K562 (cell line): Measurements from ENCODE around the gene VEGFB. TPM values are rescaled to one million over a fixed set of nuclear protein-coding genes. Genes with fewer than 3 reads are reported as not detected.

Source experiments
- DDX20 ChIP-seq: fragments of 450-650 bp; IDR thresholded peaks from 2 replicates; pipeline ENCODE4 v1.6.1; 2016; ENCODE audit warnings: missing genetic modification characterization, low read depth, mild to moderate bottlenecking, missing compliant biosample characterization, moderate library complexity
- ESRRB ChIP-seq: fragments of 250-450 bp; sonication (Bioruptor Pico); IDR thresholded peaks from 2 replicates; pipeline ENCODE4 v1.5.0; 2020; ENCODE audit warnings: mild to moderate bottlenecking, moderate library complexity, borderline replicate concordance
- ETV1 ChIP-seq: fragments of 450-650 bp; conservative IDR thresholded peaks from 2 replicates; pipeline ENCODE4 v1.6.1; 2016; ENCODE audit warnings: missing genetic modification characterization, control low read depth, low read depth, missing compliant biosample characterization
- FIP1L1 ChIP-seq: fragments of 200-400 bp; formaldehyde crosslinking; IDR thresholded peaks from 2 replicates; pipeline ENCODE4 v1.6.1; 2018; ENCODE audit warnings: mild to moderate bottlenecking, low read depth, low read length; ENCODE audit not compliant: poor library complexity, severe bottlenecking
- IRF2 ChIP-seq: sonication (generic); formaldehyde crosslinking; IDR thresholded peaks from 2 replicates; pipeline ENCODE4 v1.8.1; 2022; ENCODE audit warnings: mild to moderate bottlenecking, missing genetic modification reagents
- KDM2B ChIP-seq: fragments of 250-450 bp; sonication (Bioruptor Pico); IDR thresholded peaks from 2 replicates; pipeline ENCODE4 v1.8.0; 2021; ENCODE audit warnings: mild to moderate bottlenecking, moderate library complexity
- KLF1 ChIP-seq: fragments of 450-650 bp; IDR thresholded peaks from 2 replicates; pipeline ENCODE4 v1.6.1; 2016; ENCODE audit warnings: missing genetic modification characterization, missing compliant biosample characterization
- NELFE ChIP-seq: IDR thresholded peaks from 2 replicates; pipeline ENCODE4 v1.6.1; 2011; ENCODE audit warnings: mild to moderate bottlenecking; ENCODE audit not compliant: insufficient read depth, insufficient read length
- PHF8 ChIP-seq: fragments of 200-600 bp; sonication (generic); IDR thresholded peaks from 2 replicates; pipeline ENCODE4 v1.6.1; 2012; ENCODE audit warnings: mixed run types, mild to moderate bottlenecking, inconsistent platforms, low read length, moderate library complexity, borderline replicate concordance
- SETDB1 ChIP-seq: IDR thresholded peaks from one replicate; pipeline ENCODE4 v1.6.1; 2012; ENCODE audit warnings: low read length, control low read depth, inconsistent platforms
- SIRT6 ChIP-seq: IDR thresholded peaks from one replicate; pipeline ENCODE4 v1.6.1; 2012; ENCODE audit warnings: low read depth, mild to moderate bottlenecking, control low read depth, inconsistent platforms, low read length, moderate library complexity
- SNRNP70 ChIP-seq: fragments of 200-400 bp; formaldehyde crosslinking; optimal IDR thresholded peaks from 2 replicates; pipeline ENCODE3; 2017; ENCODE audit warnings: low read depth, low read length
- SRSF1 ChIP-seq: fragments of 200-400 bp; formaldehyde crosslinking; IDR thresholded peaks from 2 replicates; pipeline ENCODE4 v1.6.1; 2017; ENCODE audit warnings: mild to moderate bottlenecking, low read depth, low read length, moderate library complexity
- SRSF3 ChIP-seq: fragments of 200-400 bp; formaldehyde crosslinking; IDR thresholded peaks from 2 replicates; pipeline ENCODE4 v1.6.1; 2016; ENCODE audit warnings: mild to moderate bottlenecking, low read length, moderate library complexity; ENCODE audit not compliant: insufficient read depth
- WHSC1 ChIP-seq: IDR thresholded peaks from one replicate; pipeline ENCODE4 v1.6.1; 2012; ENCODE audit warnings: low read length, control low read depth, inconsistent platforms
- XRCC5 ChIP-seq: fragments of 200-400 bp; formaldehyde crosslinking; IDR thresholded peaks from 2 replicates; pipeline ENCODE4 v1.6.1; 2017; ENCODE audit warnings: low read depth, mild to moderate bottlenecking, low read length
- ZNF324 ChIP-seq: fragments of 250-450 bp; sonication (Bioruptor Pico); IDR thresholded peaks from 2 replicates; pipeline ENCODE4 v1.4.0; 2020; ENCODE audit warnings: mild to moderate bottlenecking
- ZNF644 ChIP-seq: fragments of 200-800 bp; sonication (Bioruptor generic); IDR thresholded peaks from 2 replicates; pipeline ENCODE4 v1.6.1; 2016; ENCODE audit warnings: low read depth, missing genetic modification characterization, missing compliant biosample characterization
- ZNF75A ChIP-seq: fragments of 450-650 bp; formaldehyde crosslinking; IDR thresholded peaks from 2 replicates; pipeline ENCODE4 v1.4.0; 2020; ENCODE audit warnings: mild to moderate bottlenecking
- ZNF785 ChIP-seq: fragments of 250-450 bp; sonication (Bioruptor Pico); IDR thresholded peaks from 2 replicates; pipeline ENCODE4 v1.4.0; 2020; ENCODE audit warnings: mild to moderate bottlenecking
- polyA plus RNA-seq, 8 experiments: library from polyadenylated mRNA; depleted of rRNA in 4 of 8; stranded (reverse) in 5 of 8; unstranded in 3 of 8; fragments of >200 nt; fragmentation: Nextera tagmentation in 2 of 8; fragmentation: Illumina TruSeq in 1 of 8; extraction: Ambion mirVana in 2 of 8; extraction: Trizol in 1 of 8; gene quantifications; 2 replicates each; pipeline versions ENCODE4 v1.2.1 to v1.2.3, GENCODE V29; 2011 to 2014; ENCODE audit warnings: inconsistent platforms in 1 of 8, missing spikeins in 1 of 8
- total RNA-seq, 7 experiments: library from RNA; depleted of rRNA in 6 of 7; stranded (reverse); fragments of >200 nt in 6 of 7; fragmentation: Illumina TruSeq in 2 of 7; extraction: Trizol in 2 of 7; gene quantifications; 2 replicates each; pipeline versions ENCODE4 v1.2.1 to v1.2.3, GENCODE V29; 2011 to 2021; ENCODE audit warnings: low replicate concordance in 1 of 7
- TF ChIP-seq, protein P1 (sequence below): fragments of 450-650 bp; IDR thresholded peaks from 2 replicates; pipeline ENCODE4 v1.6.1; 2017; ENCODE audit warnings: mild to moderate bottlenecking, moderate library complexity
- TF ChIP-seq, protein P2 (sequence below): sonication (generic); formaldehyde crosslinking; IDR thresholded peaks from 2 replicates; pipeline ENCODE4 v1.8.0; 2022; ENCODE audit warnings: mild to moderate bottlenecking, missing genetic modification reagents, borderline replicate concordance
- TF ChIP-seq, protein P3 (sequence below): fragments of 450-650 bp; IDR thresholded peaks from 2 replicates; pipeline ENCODE4 v1.6.1; 2016

Gene VEGFB
- total and polyA plus RNA-seq, 9 of the 15 experiments (the other 6 are each of a cell fraction or from before 2014, with no cell fraction given), result 11.0 to 83.4 (median 25.7) TPM

DNA sequence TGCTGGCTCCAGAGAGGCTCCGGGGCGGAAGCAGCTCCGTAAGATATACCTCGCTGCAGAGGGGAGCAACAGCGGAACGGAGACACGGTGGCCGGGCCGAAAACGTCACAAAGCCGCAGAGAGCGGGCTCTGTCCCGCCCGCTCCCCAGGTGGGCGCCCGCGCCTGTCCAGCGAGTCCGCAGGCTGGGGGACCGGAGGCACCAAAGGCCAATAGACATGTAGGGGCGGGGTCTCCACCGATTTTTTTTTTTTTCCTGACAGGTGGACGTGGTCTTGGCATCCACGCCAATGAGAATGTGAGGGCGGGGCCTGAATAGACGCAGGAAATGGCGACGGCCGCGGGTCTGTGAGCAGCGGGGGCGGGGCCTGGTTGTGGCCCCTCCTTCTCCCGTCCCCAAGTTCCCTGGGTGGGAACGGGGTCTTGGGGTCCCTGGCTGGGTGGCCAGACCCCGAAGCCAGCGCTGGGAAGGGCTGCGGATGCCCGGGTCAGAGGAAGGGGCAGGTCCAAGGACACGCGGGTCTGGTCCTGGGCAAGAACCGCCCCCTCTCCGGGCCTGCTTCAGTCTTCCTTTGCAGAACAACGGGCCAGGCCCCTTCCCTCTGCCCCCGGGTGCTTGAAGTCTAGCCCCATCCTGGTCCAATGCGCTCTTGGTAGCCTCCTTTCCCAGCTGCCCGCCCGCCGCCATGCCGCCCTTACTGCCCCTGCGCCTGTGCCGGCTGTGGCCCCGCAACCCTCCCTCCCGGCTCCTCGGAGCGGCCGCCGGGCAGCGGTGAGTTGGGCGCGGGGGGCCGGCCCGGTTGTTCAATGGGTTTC lies 4.0 kb upstream of the VEGFB start, which contains the start of gene DNAJC4 (continued):
- TF ChIP-seq ZNF644 (tag) (no peak), IRF2 (CRISPR knock-in tag) (no peak), ZNF785 (CRISPR knock-in tag) (no peak), FIP1L1 (no peak), KLF1 (tag) (no peak), SRSF3 (no peak), DDX20 (tag) (no peak), PHF8 (peak; percentile 79; the same call in 1 of the 2 replicates), ETV1 (tag) (peak; percentile 61), XRCC5 (no peak), KDM2B (CRISPR knock-in tag) (0 out of 2 replicates have a peak, but pooled peaks have one; percentile 46), NELFE (no peak), SRSF1 (no peak), SIRT6 (no peak), SNRNP70 (no peak), WHSC1 (no peak), ZNF75A (CRISPR knock-in tag) (no peak), ZNF324 (CRISPR knock-in tag) (no peak), SETDB1 (no peak), ESRRB (no peak)
- TF ChIP-seq, protein P1, sequence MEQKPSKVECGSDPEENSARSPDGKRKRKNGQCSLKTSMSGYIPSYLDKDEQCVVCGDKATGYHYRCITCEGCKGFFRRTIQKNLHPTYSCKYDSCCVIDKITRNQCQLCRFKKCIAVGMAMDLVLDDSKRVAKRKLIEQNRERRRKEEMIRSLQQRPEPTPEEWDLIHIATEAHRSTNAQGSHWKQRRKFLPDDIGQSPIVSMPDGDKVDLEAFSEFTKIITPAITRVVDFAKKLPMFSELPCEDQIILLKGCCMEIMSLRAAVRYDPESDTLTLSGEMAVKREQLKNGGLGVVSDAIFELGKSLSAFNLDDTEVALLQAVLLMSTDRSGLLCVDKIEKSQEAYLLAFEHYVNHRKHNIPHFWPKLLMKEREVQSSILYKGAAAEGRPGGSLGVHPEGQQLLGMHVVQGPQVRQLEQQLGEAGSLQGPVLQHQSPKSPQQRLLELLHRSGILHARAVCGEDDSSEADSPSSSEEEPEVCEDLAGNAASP, result no peak
- TF ChIP-seq, protein P2, sequence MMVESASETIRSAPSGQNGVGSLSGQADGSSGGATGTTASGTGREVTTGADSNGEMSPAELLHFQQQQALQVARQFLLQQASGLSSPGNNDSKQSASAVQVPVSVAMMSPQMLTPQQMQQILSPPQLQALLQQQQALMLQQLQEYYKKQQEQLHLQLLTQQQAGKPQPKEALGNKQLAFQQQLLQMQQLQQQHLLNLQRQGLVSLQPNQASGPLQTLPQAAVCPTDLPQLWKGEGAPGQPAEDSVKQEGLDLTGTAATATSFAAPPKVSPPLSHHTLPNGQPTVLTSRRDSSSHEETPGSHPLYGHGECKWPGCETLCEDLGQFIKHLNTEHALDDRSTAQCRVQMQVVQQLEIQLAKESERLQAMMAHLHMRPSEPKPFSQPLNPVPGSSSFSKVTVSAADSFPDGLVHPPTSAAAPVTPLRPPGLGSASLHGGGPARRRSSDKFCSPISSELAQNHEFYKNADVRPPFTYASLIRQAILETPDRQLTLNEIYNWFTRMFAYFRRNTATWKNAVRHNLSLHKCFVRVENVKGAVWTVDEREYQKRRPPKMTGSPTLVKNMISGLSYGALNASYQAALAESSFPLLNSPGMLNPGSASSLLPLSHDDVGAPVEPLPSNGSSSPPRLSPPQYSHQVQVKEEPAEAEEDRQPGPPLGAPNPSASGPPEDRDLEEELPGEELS (CRISPR knock-in tag), result peak; percentile 49; the same call in 1 of the 2 replicates
- TF ChIP-seq, protein P3, sequence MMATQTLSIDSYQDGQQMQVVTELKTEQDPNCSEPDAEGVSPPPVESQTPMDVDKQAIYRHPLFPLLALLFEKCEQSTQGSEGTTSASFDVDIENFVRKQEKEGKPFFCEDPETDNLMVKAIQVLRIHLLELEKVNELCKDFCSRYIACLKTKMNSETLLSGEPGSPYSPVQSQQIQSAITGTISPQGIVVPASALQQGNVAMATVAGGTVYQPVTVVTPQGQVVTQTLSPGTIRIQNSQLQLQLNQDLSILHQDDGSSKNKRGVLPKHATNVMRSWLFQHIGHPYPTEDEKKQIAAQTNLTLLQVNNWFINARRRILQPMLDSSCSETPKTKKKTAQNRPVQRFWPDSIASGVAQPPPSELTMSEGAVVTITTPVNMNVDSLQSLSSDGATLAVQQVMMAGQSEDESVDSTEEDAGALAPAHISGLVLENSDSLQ, result peak; percentile 91
